HG03066 (cell line): ENCODE measurements around the gene AGPAT4.

Experiments
- ATAC-seq: cut with Tn5 transposase; IDR thresholded peaks from one replicate; pipeline ENCODE4 v1.9.1; 2021; ENCODE audit warnings: low read depth; ENCODE audit not compliant: unreplicated experiment

The AGPAT4 gene

GRCh38 chr6:161142957-161143296, 130.9 kb downstream of the AGPAT4 start:
- ATAC-seq, result no peak

GRCh38 chr6:161141173-161141572, 132.7 kb downstream of the AGPAT4 start:
- no peak for ATAC-seq

GRCh38 chr6:161140554-161140875, 133.3 kb downstream of the AGPAT4 start:
- ATAC-seq, result no peak

- no peak for ATAC-seq
These were observed 133.9 kb downstream of the AGPAT4 start for GRCh38 chr6:161139766-161140553.

- no peak for ATAC-seq
These were observed 134.5 kb downstream of the AGPAT4 start for GRCh38 chr6:161139304-161139765.

GRCh38 chr6:161138543-161139303, 135.1 kb downstream of the AGPAT4 start:
- ATAC-seq, result no peak

GRCh38 chr6:161137839-161138542, 135.9 kb downstream of the AGPAT4 start:
- ATAC-seq, result no peak

GRCh38 chr6:161137320-161137719, 136.5 kb downstream of the AGPAT4 start:
- no peak for ATAC-seq

- ATAC-seq, result no peak
These were observed 137.2 kb downstream of the AGPAT4 start for GRCh38 chr6:161136655-161137054.

GRCh38 chr6:161135695-161136591, 137.9 kb downstream of the AGPAT4 start:
- ATAC-seq, result no peak

GRCh38 chr6:161134550-161135298, 139.1 kb downstream of the AGPAT4 start:
- no peak for ATAC-seq

- no peak for ATAC-seq
These were observed 139.9 kb downstream of the AGPAT4 start for GRCh38 chr6:161133963-161134362.

- ATAC-seq, result no peak
These were observed 141.5 kb downstream of the AGPAT4 start for GRCh38 chr6:161132384-161132783.

GRCh38 chr6:161130967-161131766, 142.7 kb downstream of the AGPAT4 start:
- no peak for ATAC-seq

GRCh38 chr6:161130541-161130940, 143.3 kb downstream of the AGPAT4 start:
- ATAC-seq, result no peak

- ATAC-seq, result no peak
These were observed 145.1 kb downstream of the AGPAT4 start for GRCh38 chr6:161128680-161129196.

GRCh38 chr6:161128230-161128629, 145.6 kb downstream of the AGPAT4 start:
- no peak for ATAC-seq

- ATAC-seq, result no peak
These were observed 146.7 kb downstream of the AGPAT4 start for GRCh38 chr6:161127071-161127740.
